NT2/D1 (cell line): ENCODE data around the gene ATAD2B.
"Not testable (repeated sequence)": the region's sequence is repeated elsewhere in the genome, so short reads cannot be mapped to it uniquely, and the experiment has no call there.

ENCODE experiments used
- DNase-seq: peaks from one replicate; pipeline ENCODE4 v3.0.0-alpha.2; 2011; ENCODE audit warnings: low read depth, low spot score
- H3K27me3 ChIP-seq: 2 replicates; pipeline ENCODE4 v1.6.0; 2011; ENCODE audit warnings: mild to moderate bottlenecking; ENCODE audit not compliant: insufficient read length, insufficient read depth
- H3K36me3 ChIP-seq: 2 replicates; pipeline ENCODE4 v1.6.1; 2011; ENCODE audit warnings: mild to moderate bottlenecking, low read length, mixed read lengths; ENCODE audit not compliant: insufficient read depth, insufficient read length
- H3K4me1 ChIP-seq: 2 replicates; pipeline ENCODE4 v1.5.1; 2011; ENCODE audit not compliant: insufficient read depth, insufficient read length
- H3K4me3 ChIP-seq: 2 replicates; pipeline ENCODE4 v1.5.1; 2011; ENCODE audit warnings: low read depth; ENCODE audit not compliant: insufficient read length
- H3K9ac ChIP-seq: 2 replicates; pipeline ENCODE4 v1.6.0; 2011; ENCODE audit warnings: low read depth; ENCODE audit not compliant: insufficient read length
- H3K9me3 ChIP-seq: 2 replicates; pipeline ENCODE4 v1.5.1; 2011; ENCODE audit warnings: mild to moderate bottlenecking, low read length; ENCODE audit not compliant: insufficient read depth
- SUZ12 ChIP-seq: IDR thresholded peaks from 2 replicates; pipeline ENCODE4 v1.6.1; 2011; ENCODE audit not compliant: insufficient read length, insufficient read depth; ENCODE audit errors: extremely low read depth
- YY1 ChIP-seq: IDR thresholded peaks from 2 replicates; pipeline ENCODE4 v1.6.1; 2011; ENCODE audit not compliant: insufficient read length, insufficient read depth
- ZNF274 ChIP-seq: IDR thresholded peaks from 2 replicates; pipeline ENCODE4 v1.6.1; 2011; ENCODE audit warnings: mild to moderate bottlenecking, low read depth, low read length

ATAD2B gene

GRCh38 chr2:23754970-23755369 is 172.0 kb downstream of the ATAD2B start:
- H3K27me3 ChIP-seq: no peaks in the 10 kb centered on the region
- H3K9me3 ChIP-seq: no peaks in the 10 kb centered on the region
- H3K9ac ChIP-seq: no peak overlapping the region
- TF ChIP-seq YY1 (no peak), SUZ12 (no peak), ZNF274 (no peak)
- H3K4me1 ChIP-seq: no peaks in the 10 kb centered on the region
- peaks cover 13% of the 10 kb centered on the region for H3K36me3 ChIP-seq
- H3K4me3 ChIP-seq: no peak overlapping the region
- no peak for DNase-seq

- peaks cover 13% of the 10 kb centered on the region for H3K36me3 ChIP-seq
- DNase-seq: no peak
- no peak for TF ChIP-seq ZNF274
- no peak for TF ChIP-seq YY1
- TF ChIP-seq SUZ12: no peak
- no peak overlapping the region for H3K9ac ChIP-seq
- no peak overlapping the region for H3K4me3 ChIP-seq
- H3K9me3 ChIP-seq: no peaks in the 10 kb centered on the region
- H3K4me1 ChIP-seq: no peaks in the 10 kb centered on the region
- no peaks in the 10 kb centered on the region for H3K27me3 ChIP-seq
Observed at GRCh38 chr2:23753291-23754010, 173.5 kb downstream of the ATAD2B start.

GRCh38 chr2:23751747-23752265 is 175.1 kb downstream of the ATAD2B start:
- H3K9ac ChIP-seq: no peak overlapping the region
- peaks cover 11% of the 10 kb centered on the region for H3K36me3 ChIP-seq
- H3K4me1 ChIP-seq: no peaks in the 10 kb centered on the region
- no peak for TF ChIP-seq YY1
- TF ChIP-seq SUZ12: no peak
- no peak for TF ChIP-seq ZNF274
- H3K9me3 ChIP-seq: no peaks in the 10 kb centered on the region
- no peak overlapping the region for H3K4me3 ChIP-seq
- H3K27me3 ChIP-seq: no peaks in the 10 kb centered on the region
- DNase-seq: no peak

- H3K9me3 ChIP-seq: no peaks in the 10 kb centered on the region
- no peaks in the 10 kb centered on the region for H3K27me3 ChIP-seq
- H3K9ac ChIP-seq: no peak overlapping the region
- no peaks in the 10 kb centered on the region for H3K4me1 ChIP-seq
- no peak for DNase-seq
- H3K4me3 ChIP-seq: no peak overlapping the region
- no peaks in the 10 kb centered on the region for H3K36me3 ChIP-seq
- no peak for TF ChIP-seq SUZ12
Observed at GRCh38 chr2:23746141-23746863, 180.6 kb downstream of the ATAD2B start.

GRCh38 chr2:23745726-23746105 is 181.2 kb downstream of the ATAD2B start:
- no peak for TF ChIP-seq YY1
- TF ChIP-seq ZNF274: no peak
- no peak for TF ChIP-seq SUZ12
- Histone ChIP-seq H3K9ac (no peak overlapping the region), H3K27me3 (no peaks in the 10 kb centered on the region), H3K36me3 (no peaks in the 10 kb centered on the region), H3K9me3 (no peaks in the 10 kb centered on the region), H3K4me3 (no peak overlapping the region), H3K4me1 (no peaks in the 10 kb centered on the region)
- DNase-seq: no peak

GRCh38 chr2:23745068-23745725 is 181.7 kb downstream of the ATAD2B start:
- Histone ChIP-seq H3K4me3 (no peak overlapping the region), H3K27me3 (no peaks in the 10 kb centered on the region), H3K9me3 (no peaks in the 10 kb centered on the region), H3K36me3 (no peaks in the 10 kb centered on the region), H3K9ac (no peak overlapping the region), H3K4me1 (no peaks in the 10 kb centered on the region)
- TF ChIP-seq SUZ12 (no peak), ZNF274 (no peak), YY1 (no peak)
- no peak for DNase-seq

- H3K4me3 ChIP-seq, H3K9ac ChIP-seq, H3K36me3 ChIP-seq, H3K4me1 ChIP-seq, H3K27me3 ChIP-seq, DNase-seq: not testable (repeated sequence)
- H3K9me3 ChIP-seq: peaks cover 16% of the 10 kb centered on the region; the same call in 1 of the 2 replicates
Observed at GRCh38 chr2:23736783-23737182, 190.1 kb downstream of the ATAD2B start.
